AG10803 (cell line): ENCODE measurements around the gene NREP.

Experiments
- DNase-seq: peaks from one replicate; pipeline ENCODE4 v3.0.0; 2010; ENCODE audit warnings: low read depth
- H3K4me3 ChIP-seq: 2 replicates; pipeline ENCODE4 v1.5.1; 2011; ENCODE audit warnings: mild to moderate bottlenecking, low read length, control low read depth
- CTCF ChIP-seq: conservative IDR thresholded peaks from 2 replicates; pipeline ENCODE4 v1.5.1; 2011; ENCODE audit warnings: mild to moderate bottlenecking, low read length, control low read depth, inconsistent platforms

Gene NREP

GRCh38 chr5:111779260-111779921, 22.4 kb upstream of the NREP start:
- DNase-seq, result no peak
- no peak overlapping the region for H3K4me3 ChIP-seq
- TF ChIP-seq CTCF, result no peak

- no peak for DNase-seq
- no peak for TF ChIP-seq CTCF
- no peak overlapping the region for H3K4me3 ChIP-seq
Measured at GRCh38 chr5:111776913-111777781, 20.2 kb upstream of the NREP start.

GRCh38 chr5:111775224-111775623, 18.2 kb upstream of the NREP start:
- no peak overlapping the region for H3K4me3 ChIP-seq
- no peak for TF ChIP-seq CTCF
- DNase-seq, result peak; percentile 74

- DNase-seq, result peak; percentile 65
- H3K4me3 ChIP-seq, result no peak overlapping the region
- no peak for TF ChIP-seq CTCF
Measured at GRCh38 chr5:111774525-111774924, 17.5 kb upstream of the NREP start.

- no peak for DNase-seq
- no peak overlapping the region for H3K4me3 ChIP-seq
- no peak for TF ChIP-seq CTCF
Measured at GRCh38 chr5:111772456-111773122, 15.6 kb upstream of the NREP start.

GRCh38 chr5:111769541-111769940, 12.5 kb upstream of the NREP start:
- DNase-seq, result no peak
- TF ChIP-seq CTCF, result no peak
- H3K4me3 ChIP-seq, result no peak overlapping the region
